Measurements from ENCODE around the gene RC3H1. TPM values are rescaled to one million over a fixed set of nuclear protein-coding genes. Genes with fewer than 3 reads are reported as not detected.

RC3H1 gene
- total and polyA plus RNA-seq, 9 of the 15 experiments (the other 6 are each of a cell fraction or from before 2014, with no cell fraction given) = 2.4 to 31.7 (median 12.4) TPM

- TF ChIP-seq, protein P1, sequence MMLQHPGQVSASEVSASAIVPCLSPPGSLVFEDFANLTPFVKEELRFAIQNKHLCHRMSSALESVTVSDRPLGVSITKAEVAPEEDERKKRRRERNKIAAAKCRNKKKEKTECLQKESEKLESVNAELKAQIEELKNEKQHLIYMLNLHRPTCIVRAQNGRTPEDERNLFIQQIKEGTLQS (IDR thresholded peaks at IDR 0.05) = peak; percentile 91
- TF ChIP-seq, protein P1 (CRISPR knock-in tag; conservative IDR thresholded peaks at IDR 0.05) = no peak; the same call in 1 of the 2 replicates
- TF ChIP-seq TCF7 (IDR thresholded peaks at IDR 0.05; ENCODE audit: borderline replicate concordance) (0 out of 2 replicates have a peak, but pooled peaks have one; percentile 37), TCFL5 (CRISPR knock-in tag; conservative IDR thresholded peaks at IDR 0.05) (no peak), CREM (IDR thresholded peaks at IDR 0.05; ENCODE audit: low read depth) (peak; percentile 88), SMAD4 (CRISPR knock-in tag; conservative IDR thresholded peaks at IDR 0.05) (peak; percentile 65; the same call in 1 of the 2 replicates), ZNF239 (CRISPR knock-in tag; IDR thresholded peaks at IDR 0.05) (no peak)
Measured at GRCh38 chr1:174022080-174022975, at the start of gene RC3H1 (continued).

DNA sequence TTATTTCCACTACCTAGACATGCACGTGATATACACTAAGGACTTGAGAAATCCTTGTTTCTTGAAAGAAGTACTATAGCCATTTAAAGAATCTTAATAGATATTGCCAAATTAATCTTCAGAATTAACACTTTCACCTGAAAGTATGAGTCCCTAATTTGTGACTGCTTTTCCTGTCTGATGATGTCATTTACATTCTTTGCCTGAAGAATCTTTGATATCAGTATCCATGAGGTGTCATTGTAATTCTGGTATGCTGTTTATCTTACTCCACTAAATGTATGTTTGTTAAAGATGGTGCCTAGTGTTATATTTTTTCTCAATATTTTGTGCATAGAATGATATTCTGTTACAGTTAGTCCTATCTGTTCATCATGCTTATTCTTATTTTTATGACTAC, 48.5 kb upstream of the RC3H1 start:
- Histone ChIP-seq H3K79me2 (ENCODE audit: control insufficient read depth, insufficient read depth, low read length) (no peaks in the 10 kb centered on the region), H3K4me2 (ENCODE audit: insufficient read depth, low read length) (no peak overlapping the region), H3K36me3 (ENCODE audit: control insufficient read depth, insufficient read depth, low read length) (no peaks in the 10 kb centered on the region), H3K9me1 (ENCODE audit: control insufficient read depth, insufficient read depth, low read length) (no peaks in the 10 kb centered on the region), H3K4me3 (no peak overlapping the region), H3K9me3 (replicated peaks; ENCODE audit: control insufficient read depth, insufficient read depth, low read depth, low read length) (no peaks in the 10 kb centered on the region), H3K27ac (ENCODE audit: extremely low read depth, low read depth, low read length) (no peak overlapping the region), H4K20me1 (replicated peaks; ENCODE audit: control insufficient read depth, insufficient read depth, low read length) (no peaks in the 10 kb centered on the region), H2AFZ (ENCODE audit: low read depth, low read length) (no peak overlapping the region), H3K27me3 (ENCODE audit: control insufficient read depth in 2 of 2, insufficient read depth in 2 of 2, low read length in 2 of 2) (no peaks in the 10 kb centered on the region), H3K9ac (ENCODE audit: insufficient read depth in 1 of 2, low read depth in 2 of 2, low read length in 2 of 2) (no peak overlapping the region), H3K4me1 (replicated peaks in 1 of 2; ENCODE audit: control insufficient read depth in 2 of 2, insufficient read depth in 2 of 2, low read length in 2 of 2) (peaks cover 0 to 10% of the 10 kb centered on the region in 2 experiments; a peak in 1 of 5 replicates)
- ATAC-seq (no peak), DNase-seq (ENCODE audit: extremely low read depth in 1 of 4, low spot score in 3 of 4) (no peak), FAIRE-seq (no peak)
- WGBS (ENCODE audit: insufficient coverage, low coverage, missing lambda C conversion rate) = 58% methylated on average over 1 of the region's 1 CpG
- ChIA-PET POLR2A (no interaction called here), CTCF (ENCODE audit: low intra/inter-chr PET ratio) (no interaction called here)
- in situ Hi-C loops (cut with MboI) = loop anchor here (10.0 kb wide), 1 partner anchor 656 kb away; no protein-coding TSS in a partner anchor
- no TSS peak for BruUV-seq (replicated peaks)
- TF ChIP-seq, protein P1 (IDR thresholded peaks at IDR 0.05) = peak; percentile 65
- TF ChIP-seq, protein P1 (CRISPR knock-in tag; conservative IDR thresholded peaks at IDR 0.05) = no peak
- no peak for TF ChIP-seq GATA2 (CRISPR knock-in tag; IDR thresholded peaks at IDR 0.05)
- intact Hi-C loops (cut with micrococcal nuclease) = loop anchor here (5.0 to 10.0 kb wide), 5 partner anchors 98 to 1326 kb away; no protein-coding TSS in a partner anchor

All from K562 (cell line).